BJ (cell line): ENCODE data around the gene FOXRED2. TPM values are rescaled to one million over a fixed set of nuclear protein-coding genes. Genes with fewer than 3 reads are reported as not detected.

Experiments
- CTCF ChIA-PET: fragments of 350-600 bp; formaldehyde crosslinking; extraction: SDS; loops from one replicate; lab custom pipeline; 2021; ENCODE audit warnings: antibody characterized with exemption, inconsistent platforms; lab: Yijun Ruan, JAX
- POLR2A ChIA-PET: fragments of 300-600 bp; sonication (Branson Sonifier 250); formaldehyde crosslinking; extraction: SDS; loops from one replicate; lab custom pipeline; 2021; ENCODE audit warnings: antibody characterized with exemption; lab: Charles Lee
- DNase-seq: peaks from one replicate; pipeline ENCODE4 v3.0.0-alpha.2; 2011; ENCODE audit warnings: low read depth
- H3K27me3 ChIP-seq: 2 replicates; pipeline ENCODE4 v1.6.0; 2011; ENCODE audit warnings: low read length; ENCODE audit not compliant: control insufficient read depth, insufficient read depth
- H3K36me3 ChIP-seq: 2 replicates; pipeline ENCODE4 v1.5.1; 2011; ENCODE audit warnings: low read length; ENCODE audit not compliant: control insufficient read depth, insufficient read depth
- H3K4me3 ChIP-seq: 2 replicates; pipeline ENCODE4 v1.5.1; 2011; ENCODE audit warnings: low read depth, mild to moderate bottlenecking, control low read depth, low read length
- CTCF ChIP-seq: IDR thresholded peaks from 2 replicates; pipeline ENCODE4 v1.5.1; 2011; ENCODE audit warnings: low read depth, mild to moderate bottlenecking, control low read depth, inconsistent platforms, low read length, moderate library complexity; ENCODE audit not compliant: insufficient read depth
- polyA plus RNA-seq: library from polyadenylated mRNA; depleted of rRNA; stranded (reverse); fragments of >200 nt; gene quantifications from 2 replicates; pipeline ENCODE4 v1.2.3, GENCODE V29; 2011

Gene FOXRED2
- polyA plus RNA-seq, 1 experiment, result 3.2 TPM

- no peak for TF ChIP-seq CTCF
- Histone ChIP-seq H3K4me3 (no peak overlapping the region), H3K27me3 (no peaks in the 10 kb centered on the region), H3K36me3 (peaks cover 3% of the 10 kb centered on the region)
- DNase-seq, result no peak
- CTCF ChIA-PET, result interaction anchor here (1.6 to 2.2 kb wide), 2 partner anchors 11 to 165 kb away, joined by 4 to 6 read pairs; no protein-coding TSS in a partner anchor
- POLR2A ChIA-PET, result no interaction called here
Measured at GRCh38 chr22:36466258-36466657, 40.6 kb downstream of the FOXRED2 start.

GRCh38 chr22:36465232-36466021 is 41.4 kb downstream of the FOXRED2 start:
- no peak overlapping the region for H3K4me3 ChIP-seq
- no peak for TF ChIP-seq CTCF
- POLR2A ChIA-PET, result no interaction called here
- peaks cover 2% of the 10 kb centered on the region for H3K36me3 ChIP-seq
- CTCF ChIA-PET, result interaction anchor here (1.6 to 2.2 kb wide), 2 partner anchors 10 to 165 kb away, joined by 4 to 6 read pairs; no protein-coding TSS in a partner anchor
- H3K27me3 ChIP-seq, result no peaks in the 10 kb centered on the region
- DNase-seq, result no peak

DNA sequence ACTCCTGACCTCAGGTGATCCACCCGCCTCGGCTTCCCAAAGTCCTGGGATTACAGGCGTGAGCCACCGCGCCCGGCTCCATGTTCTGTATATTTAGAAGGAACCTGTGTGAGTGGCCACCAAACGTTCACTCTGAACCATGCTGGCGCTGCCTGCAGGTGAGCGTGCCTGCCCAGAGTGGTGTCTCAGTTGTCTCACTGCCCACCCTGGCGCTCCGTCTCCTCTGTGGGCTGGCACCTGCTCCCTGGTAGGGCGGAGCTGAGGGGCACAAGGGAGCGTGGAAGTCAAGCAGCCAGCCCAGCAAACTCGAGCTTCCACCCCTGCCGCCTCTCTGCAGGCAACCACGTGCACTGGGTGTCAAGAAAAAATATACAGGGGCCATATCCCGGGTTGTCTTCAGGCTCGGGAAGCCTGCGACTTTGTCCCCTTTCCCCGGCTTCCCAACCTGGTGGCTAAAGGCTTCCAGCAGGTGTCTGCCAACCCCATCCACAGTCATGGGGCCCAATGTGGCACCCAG is 42.1 kb downstream of the FOXRED2 start:
- no peaks in the 10 kb centered on the region for H3K27me3 ChIP-seq
- ChIA-PET POLR2A (no interaction called here), CTCF (no interaction called here)
- no peak for TF ChIP-seq CTCF
- DNase-seq, result no peak
- no peak overlapping the region for H3K4me3 ChIP-seq
- peaks cover 2% of the 10 kb centered on the region for H3K36me3 ChIP-seq

DNA sequence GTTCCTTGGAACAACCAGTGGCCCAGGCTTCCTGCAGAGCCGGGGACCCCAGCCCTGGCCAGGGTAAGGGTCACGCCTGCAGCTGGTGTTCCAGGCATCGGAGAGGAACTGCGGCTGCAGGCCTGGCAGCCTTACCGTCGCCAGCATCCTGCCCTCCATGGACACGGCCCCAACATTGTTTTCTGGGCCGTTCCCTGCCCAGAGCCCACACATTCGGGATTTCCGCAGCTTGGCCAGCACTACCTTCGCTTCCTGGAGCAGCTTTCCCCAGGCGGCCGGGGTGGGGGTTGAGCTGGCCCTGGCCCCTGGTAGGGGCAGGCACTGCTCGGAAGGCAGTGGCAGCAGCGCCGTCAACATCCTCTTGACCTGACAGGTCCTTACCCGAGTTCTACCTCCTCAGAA is 43.1 kb downstream of the FOXRED2 start:
- POLR2A ChIA-PET, result no interaction called here
- no peak overlapping the region for H3K4me3 ChIP-seq
- no peaks in the 10 kb centered on the region for H3K36me3 ChIP-seq
- no peak for DNase-seq
- no peak for TF ChIP-seq CTCF
- CTCF ChIA-PET, result interaction anchor here (0.5 to 0.8 kb wide), 2 partner anchors 18 to 163 kb away, joined by 3 read pairs; no protein-coding TSS in a partner anchor
- H3K27me3 ChIP-seq, result no peaks in the 10 kb centered on the region
